A549 (cell line): ENCODE measurements around the gene SOCS4. TPM values are rescaled to one million over a fixed set of nuclear protein-coding genes. Genes with fewer than 3 reads are reported as not detected.

Experiments
- ATAC-seq, 2 experiments: fragments of 200-7000 bp in 1 of 2; fragments of >200 bp in 1 of 2; cut with Nextera tagmentation in 1 of 2; cut with Tn5 transposase in 1 of 2; 3 replicates each; pipeline versions ENCODE4 v1.8.0 to v1.9.1; 2018 to 2020; ENCODE audit warnings: mild to moderate bottlenecking in 1 of 2, moderate library complexity in 1 of 2
- CTCF ChIA-PET: fragments of 300-600 bp; sonication (Branson Sonifier 250); formaldehyde crosslinking; extraction: SDS; loops from one replicate; lab custom pipeline; 2021; ENCODE audit warnings: antibody characterized with exemption, inconsistent platforms; lab: Yijun Ruan, JAX
- POLR2A ChIA-PET: fragments of 350-600 bp; formaldehyde crosslinking; extraction: SDS; loops from one replicate; lab custom pipeline; 2021; ENCODE audit warnings: antibody characterized with exemption, inconsistent platforms; lab: Yijun Ruan, JAX
- DNase-seq, 2 experiments: peaks; one replicate each; pipeline versions ENCODE4 v3.0.0 to v3.0.0-alpha.2; 2011 to 2016; ENCODE audit warnings: low read depth in 1 of 2, low spot score in 1 of 2
- FAIRE-seq: peaks from 2 replicates; lab custom pipeline; 2011; peaks lifted over from hg19 to GRCh38; lab: Jason Lieb, UNC
- H3K27ac ChIP-seq, 2 experiments: fragments of >200 bp; sonication (Bioruptor Twin); formaldehyde crosslinking; 3 replicates each; pipeline ENCODE4 v1.5.1; 2016 to 2017
- H3K4me1 ChIP-seq: fragments of >200 bp; sonication (Bioruptor Twin); formaldehyde crosslinking; 3 replicates; pipeline ENCODE4 v1.6.1; 2016
- H3K4me2 ChIP-seq: fragments of >200 bp; sonication (Bioruptor Twin); formaldehyde crosslinking; 3 replicates; pipeline ENCODE4 v1.6.1; 2016
- H3K4me3 ChIP-seq: fragments of >200 bp; sonication (Bioruptor Twin); formaldehyde crosslinking; 3 replicates; pipeline ENCODE4 v1.5.1; 2016
- H3K9me3 ChIP-seq: fragments of >200 bp; sonication (Bioruptor Twin); formaldehyde crosslinking; 3 replicates; pipeline ENCODE4 v1.6.1; 2016
- BHLHE40 ChIP-seq: IDR thresholded peaks from 2 replicates; pipeline ENCODE4 v1.6.1; 2012; ENCODE audit warnings: low read depth, low read length, inconsistent platforms
- CBX8 ChIP-seq: fragments of 200-600 bp; sonication (generic); IDR thresholded peaks from 2 replicates; pipeline ENCODE4 v1.6.1; 2016
- CHD2 ChIP-seq: fragments of 150-350 bp; IDR thresholded peaks from 2 replicates; pipeline ENCODE4 v1.6.1; 2014; ENCODE audit warnings: low read length; ENCODE audit not compliant: partially characterized antibody
- EHF ChIP-seq: fragments of 250-450 bp; sonication (Bioruptor Pico); IDR thresholded peaks from 2 replicates; pipeline ENCODE4 v1.5.0; 2020; ENCODE audit warnings: mild to moderate bottlenecking
- EHMT2 ChIP-seq: fragments of 200-600 bp; sonication (generic); IDR thresholded peaks from 2 replicates; pipeline ENCODE4 v1.6.1; 2016; ENCODE audit warnings: antibody characterized with exemption, low read depth, mild to moderate bottlenecking, moderate library complexity
- FOXS1 ChIP-seq: fragments of 250-450 bp; sonication (Bioruptor Pico); IDR thresholded peaks from 2 replicates; pipeline ENCODE4 v1.5.0; 2020; ENCODE audit warnings: mild to moderate bottlenecking, moderate library complexity
- HDAC2 ChIP-seq: fragments of 200-600 bp; sonication (generic); IDR thresholded peaks from 2 replicates; pipeline ENCODE4 v1.6.1; 2016
- HEYL ChIP-seq: fragments of 250-450 bp; sonication (Bioruptor Pico); IDR thresholded peaks from 2 replicates; pipeline ENCODE4 v1.8.0; 2021; ENCODE audit warnings: mild to moderate bottlenecking, moderate library complexity
- MAX ChIP-seq: IDR thresholded peaks from 2 replicates; pipeline ENCODE4 v1.6.1; 2012
- MAZ ChIP-seq: fragments of 150-350 bp; IDR thresholded peaks from 2 replicates; pipeline ENCODE4 v1.6.1; 2014; ENCODE audit warnings: antibody characterized with exemption, low read depth, low read length, borderline replicate concordance
- MYC ChIP-seq: IDR thresholded peaks from 2 replicates; pipeline ENCODE4 v1.6.1; 2012; ENCODE audit warnings: mild to moderate bottlenecking, inconsistent platforms, low read length, improper control_type of control experiment, borderline replicate concordance
- NFE2L2 ChIP-seq: fragments of 150-350 bp; conservative IDR thresholded peaks from 2 replicates; pipeline ENCODE4 v1.6.1; 2014; ENCODE audit warnings: low read length
- NPAS2 ChIP-seq: fragments of 250-450 bp; sonication (Bioruptor Pico); IDR thresholded peaks from 2 replicates; pipeline ENCODE4 v1.8.0; 2022; ENCODE audit warnings: mild to moderate bottlenecking, moderate library complexity, borderline replicate concordance
- PHF8 ChIP-seq: fragments of 200-600 bp; sonication (generic); IDR thresholded peaks from 2 replicates; pipeline ENCODE4 v1.6.1; 2016; ENCODE audit warnings: low read depth, mild to moderate bottlenecking, antibody characterized with exemption, moderate library complexity, borderline replicate concordance
- POLR2AphosphoS2 ChIP-seq: conservative IDR thresholded peaks from 2 replicates; pipeline ENCODE4 v1.6.1; 2012; ENCODE audit warnings: low read length, improper control_type of control experiment, inconsistent platforms
- RARB ChIP-seq: fragments of 250-450 bp; sonication (Bioruptor Pico); IDR thresholded peaks from 2 replicates; pipeline ENCODE4 v1.8.0; 2021; ENCODE audit warnings: mild to moderate bottlenecking, moderate library complexity
- RCOR1 ChIP-seq: fragments of 150-350 bp; IDR thresholded peaks from 2 replicates; pipeline ENCODE4 v1.6.1; 2014; ENCODE audit warnings: antibody characterized with exemption, low read length, low read depth
- RFX5 ChIP-seq: fragments of 450-650 bp; IDR thresholded peaks from 2 replicates; pipeline ENCODE4 v1.7.1; 2014; ENCODE audit warnings: antibody characterized with exemption, mild to moderate bottlenecking, moderate library complexity
- RNF2 ChIP-seq: fragments of 200-600 bp; sonication (generic); IDR thresholded peaks from 2 replicates; pipeline ENCODE4 v1.6.1; 2016; ENCODE audit warnings: low read depth, mild to moderate bottlenecking, antibody characterized with exemption, moderate library complexity, borderline replicate concordance
- ZC3H11A ChIP-seq: fragments of 450-650 bp; IDR thresholded peaks from 2 replicates; pipeline ENCODE4 v1.6.1; 2014; ENCODE audit warnings: antibody characterized with exemption, mild to moderate bottlenecking
- ZFP36 ChIP-seq: fragments of 450-650 bp; IDR thresholded peaks from 2 replicates; pipeline ENCODE4 v1.6.1; 2014; ENCODE audit warnings: borderline replicate concordance; ENCODE audit not compliant: partially characterized antibody
- ZSCAN20 ChIP-seq: fragments of 250-450 bp; sonication (Bioruptor Pico); IDR thresholded peaks from 2 replicates; pipeline ENCODE4 v1.8.0; 2022; ENCODE audit warnings: mild to moderate bottlenecking, moderate library complexity
- WGBS: methylation state at CpG from one replicate; pipeline ENCODE4 v1.1.6; 2017; ENCODE audit errors: missing lambda C conversion rate; 5-methylcytosine and 5-hydroxymethylcytosine counted together
- polyA plus RNA-seq, 4 experiments: library from polyadenylated mRNA; depleted of rRNA in 3 of 4; stranded (reverse); fragments of >200 nt; fragmentation: RNase III in 1 of 4; extraction: RNeasy Plus Mini Kit Qiagen cat#74134 plus additional on column Dnase treatment in 1 of 4; gene quantifications; 2 replicates in 3 of 4; 3 replicates in 1 of 4; pipeline ENCODE4 v1.2.3, GENCODE V29; 2011 to 2017
- TF ChIP-seq, protein P1 (sequence below): fragments of 150-350 bp; IDR thresholded peaks from 2 replicates; pipeline ENCODE4 v1.6.1; 2014; ENCODE audit warnings: low read depth, mild to moderate bottlenecking, low read length
- TF ChIP-seq, protein P2 (sequence below): fragments of 450-650 bp; IDR thresholded peaks from 2 replicates; pipeline ENCODE4 v1.6.1; 2014; ENCODE audit warnings: antibody characterized with exemption
- TF ChIP-seq, protein P3 (sequence below): fragments of 200-600 bp; sonication (generic); IDR thresholded peaks from 2 replicates; pipeline ENCODE4 v1.6.1; 2016; ENCODE audit warnings: antibody characterized with exemption, mild to moderate bottlenecking, moderate library complexity

The SOCS4 gene
- polyA plus RNA-seq, 2 of the 4 experiments (the other 2 are of a cell fraction), result 15.9 to 20.7 TPM

GRCh38 chr14:55073856-55074255 is 46.8 kb downstream of the SOCS4 start:
- DNase-seq (no peak), ATAC-seq (no peak), FAIRE-seq (no peak)
- WGBS, result 96% methylated on average over 2 of the region's 2 CpGs
- no peak overlapping the region for H3K4me3 ChIP-seq
- TF ChIP-seq HDAC2 (no peak), RFX5 (no peak), PHF8 (no peak), CBX8 (no peak), NFE2L2 (no peak), EHF (CRISPR knock-in tag) (no peak)
- TF ChIP-seq, protein P1, sequence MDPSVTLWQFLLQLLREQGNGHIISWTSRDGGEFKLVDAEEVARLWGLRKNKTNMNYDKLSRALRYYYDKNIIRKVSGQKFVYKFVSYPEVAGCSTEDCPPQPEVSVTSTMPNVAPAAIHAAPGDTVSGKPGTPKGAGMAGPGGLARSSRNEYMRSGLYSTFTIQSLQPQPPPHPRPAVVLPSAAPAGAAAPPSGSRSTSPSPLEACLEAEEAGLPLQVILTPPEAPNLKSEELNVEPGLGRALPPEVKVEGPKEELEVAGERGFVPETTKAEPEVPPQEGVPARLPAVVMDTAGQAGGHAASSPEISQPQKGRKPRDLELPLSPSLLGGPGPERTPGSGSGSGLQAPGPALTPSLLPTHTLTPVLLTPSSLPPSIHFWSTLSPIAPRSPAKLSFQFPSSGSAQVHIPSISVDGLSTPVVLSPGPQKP, result no peak
- H3K9me3 ChIP-seq, result no peaks in the 10 kb centered on the region
- no peak overlapping the region for H3K27ac ChIP-seq
- CTCF ChIA-PET, result no interaction called here
- H3K4me2 ChIP-seq, result no peak overlapping the region
- peaks cover 3% of the 10 kb centered on the region; the same call in 1 of the 3 replicates for H3K4me1 ChIP-seq
- POLR2A ChIA-PET, result no interaction called here

- peaks cover 3% of the 10 kb centered on the region; the same call in 1 of the 3 replicates for H3K4me1 ChIP-seq
- ChIA-PET CTCF (no interaction called here), POLR2A (interaction anchor here (0.5 kb wide), 1 partner anchor 40 kb away, joined by 5 read pairs; no protein-coding TSS in a partner anchor)
- DNase-seq, result no peak
- WGBS, result 58% methylated on average over 5 of the region's 5 CpGs
- H3K27ac ChIP-seq, result no peak overlapping the region
- TF ChIP-seq MAZ, result no peak
- TF ChIP-seq RNF2, result no peak
- TF ChIP-seq, protein P2, sequence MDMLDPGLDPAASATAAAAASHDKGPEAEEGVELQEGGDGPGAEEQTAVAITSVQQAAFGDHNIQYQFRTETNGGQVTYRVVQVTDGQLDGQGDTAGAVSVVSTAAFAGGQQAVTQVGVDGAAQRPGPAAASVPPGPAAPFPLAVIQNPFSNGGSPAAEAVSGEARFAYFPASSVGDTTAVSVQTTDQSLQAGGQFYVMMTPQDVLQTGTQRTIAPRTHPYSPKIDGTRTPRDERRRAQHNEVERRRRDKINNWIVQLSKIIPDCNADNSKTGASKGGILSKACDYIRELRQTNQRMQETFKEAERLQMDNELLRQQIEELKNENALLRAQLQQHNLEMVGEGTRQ, result no peak
- TF ChIP-seq RARB (CRISPR knock-in tag), result no peak
- no peak for TF ChIP-seq RCOR1
- TF ChIP-seq MAX, result no peak
- TF ChIP-seq, protein P1, result no peak
- TF ChIP-seq EHMT2, result no peak
- no peak for TF ChIP-seq CHD2
- TF ChIP-seq BHLHE40, result no peak
- no peak for TF ChIP-seq ZC3H11A
- TF ChIP-seq MYC, result no peak
- no peak for TF ChIP-seq HEYL (CRISPR knock-in tag)
- no peak for TF ChIP-seq ZSCAN20 (CRISPR knock-in tag)
- TF ChIP-seq NPAS2 (CRISPR knock-in tag), result no peak
- TF ChIP-seq NFE2L2, result no peak
- no peak for TF ChIP-seq FOXS1 (CRISPR knock-in tag)
- TF ChIP-seq, protein P3, sequence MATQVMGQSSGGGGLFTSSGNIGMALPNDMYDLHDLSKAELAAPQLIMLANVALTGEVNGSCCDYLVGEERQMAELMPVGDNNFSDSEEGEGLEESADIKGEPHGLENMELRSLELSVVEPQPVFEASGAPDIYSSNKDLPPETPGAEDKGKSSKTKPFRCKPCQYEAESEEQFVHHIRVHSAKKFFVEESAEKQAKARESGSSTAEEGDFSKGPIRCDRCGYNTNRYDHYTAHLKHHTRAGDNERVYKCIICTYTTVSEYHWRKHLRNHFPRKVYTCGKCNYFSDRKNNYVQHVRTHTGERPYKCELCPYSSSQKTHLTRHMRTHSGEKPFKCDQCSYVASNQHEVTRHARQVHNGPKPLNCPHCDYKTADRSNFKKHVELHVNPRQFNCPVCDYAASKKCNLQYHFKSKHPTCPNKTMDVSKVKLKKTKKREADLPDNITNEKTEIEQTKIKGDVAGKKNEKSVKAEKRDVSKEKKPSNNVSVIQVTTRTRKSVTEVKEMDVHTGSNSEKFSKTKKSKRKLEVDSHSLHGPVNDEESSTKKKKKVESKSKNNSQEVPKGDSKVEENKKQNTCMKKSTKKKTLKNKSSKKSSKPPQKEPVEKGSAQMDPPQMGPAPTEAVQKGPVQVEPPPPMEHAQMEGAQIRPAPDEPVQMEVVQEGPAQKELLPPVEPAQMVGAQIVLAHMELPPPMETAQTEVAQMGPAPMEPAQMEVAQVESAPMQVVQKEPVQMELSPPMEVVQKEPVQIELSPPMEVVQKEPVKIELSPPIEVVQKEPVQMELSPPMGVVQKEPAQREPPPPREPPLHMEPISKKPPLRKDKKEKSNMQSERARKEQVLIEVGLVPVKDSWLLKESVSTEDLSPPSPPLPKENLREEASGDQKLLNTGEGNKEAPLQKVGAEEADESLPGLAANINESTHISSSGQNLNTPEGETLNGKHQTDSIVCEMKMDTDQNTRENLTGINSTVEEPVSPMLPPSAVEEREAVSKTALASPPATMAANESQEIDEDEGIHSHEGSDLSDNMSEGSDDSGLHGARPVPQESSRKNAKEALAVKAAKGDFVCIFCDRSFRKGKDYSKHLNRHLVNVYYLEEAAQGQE, result no peak
- no peak for TF ChIP-seq ZFP36
- no peak for TF ChIP-seq POLR2AphosphoS2
- H3K4me3 ChIP-seq, result no peak overlapping the region
- H3K9me3 ChIP-seq, result no peaks in the 10 kb centered on the region
- H3K4me2 ChIP-seq, result no peak overlapping the region
- FAIRE-seq, result no peak
- peak; percentile 12 to 22; a peak in 4 of 6 replicates for ATAC-seq
These were observed 47.6 kb downstream of the SOCS4 start for GRCh38 chr14:55074662-55075061.
